Measurements from ENCODE around the gene ZSCAN5B.
"Not testable (repeated sequence)": the region's sequence is repeated elsewhere in the genome, so short reads cannot be mapped to it uniquely, and the experiment has no call there.

ZSCAN5B gene

GRCh38 chr19:56210036-56210435, 12.5 kb upstream of the ZSCAN5B start:
- H3K4me3 ChIP-seq (ENCODE audit: low read length); H3K27ac ChIP-seq (ENCODE audit: low read length); H3K9me3 ChIP-seq (ENCODE audit: control insufficient read depth, insufficient read depth, low read length); DNase-seq (ENCODE audit: low read depth, low spot score); H3K27me3 ChIP-seq (ENCODE audit: control insufficient read depth, insufficient read depth, low read length); H3K36me3 ChIP-seq (ENCODE audit: control insufficient read depth, insufficient read depth, low read length); H3K4me1 ChIP-seq (ENCODE audit: control insufficient read depth, insufficient read depth, low read length): not testable (repeated sequence)
- no CpG with 5 or more reads among the region's 9 CpGs for WGBS (ENCODE audit: insufficient coverage, insufficient read length)

- Histone ChIP-seq H3K27me3 (ENCODE audit: control insufficient read depth, insufficient read depth, low read length) (no peaks in the 10 kb centered on the region), H3K27ac (ENCODE audit: low read length) (no peak overlapping the region), H3K4me3 (ENCODE audit: low read length) (no peak overlapping the region), H3K9me3 (ENCODE audit: control insufficient read depth, insufficient read depth, low read length) (no peaks in the 10 kb centered on the region), H3K4me1 (ENCODE audit: control insufficient read depth, insufficient read depth, low read length) (no peaks in the 10 kb centered on the region), H3K36me3 (ENCODE audit: control insufficient read depth, insufficient read depth, low read length) (no peaks in the 10 kb centered on the region)
- no peak for DNase-seq (ENCODE audit: low read depth, low spot score)
- no CpG with 5 or more reads among the region's 12 CpGs for WGBS (ENCODE audit: insufficient coverage, insufficient read length)
These were observed 11.5 kb upstream of the ZSCAN5B start for GRCh38 chr19:56209091-56209490.

- H3K27ac ChIP-seq (ENCODE audit: low read length); DNase-seq (ENCODE audit: low read depth, low spot score); H3K4me3 ChIP-seq (ENCODE audit: low read length); H3K9me3 ChIP-seq (ENCODE audit: control insufficient read depth, insufficient read depth, low read length); H3K4me1 ChIP-seq (ENCODE audit: control insufficient read depth, insufficient read depth, low read length); H3K36me3 ChIP-seq (ENCODE audit: control insufficient read depth, insufficient read depth, low read length); H3K27me3 ChIP-seq (ENCODE audit: control insufficient read depth, insufficient read depth, low read length): not testable (repeated sequence)
- no CpG with 5 or more reads among the region's 5 CpGs for WGBS (ENCODE audit: insufficient coverage, insufficient read length)
These were observed 10.0 kb upstream of the ZSCAN5B start for GRCh38 chr19:56207581-56207980.

GRCh38 chr19:56201973-56202372, 4.4 kb upstream of the ZSCAN5B start, which contains the start of gene ZSCAN5C:
TSS of gene ZSCAN5C (plus strand) at chr19:56202273. CDS start at chr19:56205914, 3,641 bp downstream.
- H3K4me3 ChIP-seq (ENCODE audit: low read length) = no peak within 1 kb of the TSS
- H3K36me3 ChIP-seq (ENCODE audit: control insufficient read depth, insufficient read depth, low read length) = no peaks in the 10 kb centered on the region
- DNase-seq (ENCODE audit: low read depth, low spot score) = no peak
- H3K27me3 ChIP-seq (ENCODE audit: control insufficient read depth, insufficient read depth, low read length) = no peaks in the 10 kb centered on the region
- no peak within 1 kb of the TSS for H3K27ac ChIP-seq (ENCODE audit: low read length)
- H3K4me1 ChIP-seq (ENCODE audit: control insufficient read depth, insufficient read depth, low read length) = no peaks in the 10 kb centered on the region
- no CpG with 5 or more reads among the region's 3 CpGs for WGBS (ENCODE audit: insufficient coverage, insufficient read length)
- no peaks in the 10 kb centered on the region for H3K9me3 ChIP-seq (ENCODE audit: control insufficient read depth, insufficient read depth, low read length)

GRCh38 chr19:56199687-56200086, 2.1 kb upstream of the ZSCAN5B start:
- H3K4me1 ChIP-seq (ENCODE audit: control insufficient read depth, insufficient read depth, low read length) = no peaks in the 10 kb centered on the region
- no CpG with 5 or more reads among the region's 7 CpGs for WGBS (ENCODE audit: insufficient coverage, insufficient read length)
- no peaks in the 10 kb centered on the region for H3K36me3 ChIP-seq (ENCODE audit: control insufficient read depth, insufficient read depth, low read length)
- no peaks in the 10 kb centered on the region for H3K9me3 ChIP-seq (ENCODE audit: control insufficient read depth, insufficient read depth, low read length)
- DNase-seq (ENCODE audit: low read depth, low spot score) = no peak
- no peaks in the 10 kb centered on the region for H3K27me3 ChIP-seq (ENCODE audit: control insufficient read depth, insufficient read depth, low read length)
- H3K27ac ChIP-seq (ENCODE audit: low read length) = no peak overlapping the region
- no peak overlapping the region for H3K4me3 ChIP-seq (ENCODE audit: low read length)

- Histone ChIP-seq H3K9me3 (ENCODE audit: control insufficient read depth, insufficient read depth, low read length) (no peaks in the 10 kb centered on the region), H3K36me3 (ENCODE audit: control insufficient read depth, insufficient read depth, low read length) (no peaks in the 10 kb centered on the region), H3K4me3 (ENCODE audit: low read length) (no peak overlapping the region), H3K4me1 (ENCODE audit: control insufficient read depth, insufficient read depth, low read length) (no peaks in the 10 kb centered on the region), H3K27me3 (ENCODE audit: control insufficient read depth, insufficient read depth, low read length) (no peaks in the 10 kb centered on the region), H3K27ac (ENCODE audit: low read length) (no peak overlapping the region)
- no peak for DNase-seq (ENCODE audit: low read depth, low spot score)
- WGBS (ENCODE audit: insufficient coverage, insufficient read length) = no CpG with 5 or more reads among the region's 12 CpGs
These were observed 3.5 kb downstream of the ZSCAN5B start for GRCh38 chr19:56193981-56194640.

- H3K27me3 ChIP-seq (ENCODE audit: control insufficient read depth, insufficient read depth, low read length) = no peaks in the 10 kb centered on the region
- WGBS (ENCODE audit: insufficient coverage, insufficient read length) = no CpG with 5 or more reads among the region's 10 CpGs
- H3K9me3 ChIP-seq (ENCODE audit: control insufficient read depth, insufficient read depth, low read length) = no peaks in the 10 kb centered on the region
- DNase-seq (ENCODE audit: low read depth, low spot score) = no peak
- no peaks in the 10 kb centered on the region for H3K36me3 ChIP-seq (ENCODE audit: control insufficient read depth, insufficient read depth, low read length)
- H3K4me1 ChIP-seq (ENCODE audit: control insufficient read depth, insufficient read depth, low read length) = no peaks in the 10 kb centered on the region
- H3K4me3 ChIP-seq (ENCODE audit: low read length) = no peak overlapping the region
- no peak overlapping the region for H3K27ac ChIP-seq (ENCODE audit: low read length)
These were observed 5.9 kb downstream of the ZSCAN5B start for GRCh38 chr19:56191711-56192110.

GRCh38 chr19:56191115-56191514, 6.5 kb downstream of the ZSCAN5B start:
- no peaks in the 10 kb centered on the region for H3K36me3 ChIP-seq (ENCODE audit: control insufficient read depth, insufficient read depth, low read length)
- DNase-seq (ENCODE audit: low read depth, low spot score) = no peak
- H3K9me3 ChIP-seq (ENCODE audit: control insufficient read depth, insufficient read depth, low read length) = no peaks in the 10 kb centered on the region
- H3K27ac ChIP-seq (ENCODE audit: low read length) = no peak overlapping the region
- no peaks in the 10 kb centered on the region for H3K27me3 ChIP-seq (ENCODE audit: control insufficient read depth, insufficient read depth, low read length)
- H3K4me1 ChIP-seq (ENCODE audit: control insufficient read depth, insufficient read depth, low read length) = no peaks in the 10 kb centered on the region
- H3K4me3 ChIP-seq (ENCODE audit: low read length) = no peak overlapping the region
- WGBS (ENCODE audit: insufficient coverage, insufficient read length) = no CpG with 5 or more reads among the region's 7 CpGs

- Histone ChIP-seq H3K4me3 (ENCODE audit: low read length) (no peak overlapping the region), H3K27ac (ENCODE audit: low read length) (no peak overlapping the region), H3K9me3 (ENCODE audit: control insufficient read depth, insufficient read depth, low read length) (no peaks in the 10 kb centered on the region), H3K27me3 (ENCODE audit: control insufficient read depth, insufficient read depth, low read length) (no peaks in the 10 kb centered on the region), H3K36me3 (ENCODE audit: control insufficient read depth, insufficient read depth, low read length) (no peaks in the 10 kb centered on the region), H3K4me1 (ENCODE audit: control insufficient read depth, insufficient read depth, low read length) (no peaks in the 10 kb centered on the region)
- no CpG with 5 or more reads among the region's 17 CpGs for WGBS (ENCODE audit: insufficient coverage, insufficient read length)
- DNase-seq (ENCODE audit: low read depth, low spot score) = no peak
These were observed 7.8 kb downstream of the ZSCAN5B start for GRCh38 chr19:56189785-56190184.

- Histone ChIP-seq H3K4me1 (ENCODE audit: control insufficient read depth, insufficient read depth, low read length) (no peaks in the 10 kb centered on the region), H3K4me3 (ENCODE audit: low read length) (no peak overlapping the region), H3K27me3 (ENCODE audit: control insufficient read depth, insufficient read depth, low read length) (no peaks in the 10 kb centered on the region), H3K27ac (ENCODE audit: low read length) (no peak overlapping the region), H3K36me3 (ENCODE audit: control insufficient read depth, insufficient read depth, low read length) (no peaks in the 10 kb centered on the region), H3K9me3 (ENCODE audit: control insufficient read depth, insufficient read depth, low read length) (no peaks in the 10 kb centered on the region)
- DNase-seq (ENCODE audit: low read depth, low spot score) = no peak
- no CpG with 5 or more reads among the region's 11 CpGs for WGBS (ENCODE audit: insufficient coverage, insufficient read length)
These were observed 19.9 kb downstream of the ZSCAN5B start for GRCh38 chr19:56177564-56178243.

GRCh38 chr19:56176881-56177280, 20.7 kb downstream of the ZSCAN5B start:
- no peak for DNase-seq (ENCODE audit: low read depth, low spot score)
- no peak overlapping the region for H3K4me3 ChIP-seq (ENCODE audit: low read length)
- H3K36me3 ChIP-seq (ENCODE audit: control insufficient read depth, insufficient read depth, low read length) = no peaks in the 10 kb centered on the region
- WGBS (ENCODE audit: insufficient coverage, insufficient read length) = no CpG with 5 or more reads among the region's 18 CpGs
- no peaks in the 10 kb centered on the region for H3K27me3 ChIP-seq (ENCODE audit: control insufficient read depth, insufficient read depth, low read length)
- no peak overlapping the region for H3K27ac ChIP-seq (ENCODE audit: low read length)
- no peaks in the 10 kb centered on the region for H3K4me1 ChIP-seq (ENCODE audit: control insufficient read depth, insufficient read depth, low read length)
- H3K9me3 ChIP-seq (ENCODE audit: control insufficient read depth, insufficient read depth, low read length) = no peaks in the 10 kb centered on the region
